Neural cell (in vitro differentiated cells): Measurements from ENCODE around the gene C12orf42. TPM values are rescaled to one million over a fixed set of nuclear protein-coding genes. Genes with fewer than 3 reads are reported as not detected.

Source experiments
- H2AFZ ChIP-seq: fragments of 200-600, 300-800 bp; sonication (generic), shearing (Covaris generic); 2 replicates; pipeline ENCODE4 v1.6.0; 2014; ENCODE audit warnings: low read depth, mild to moderate bottlenecking, antibody characterized with exemption, low read length, moderate library complexity
- H3F3A ChIP-seq: fragments of 200-600 bp; shearing (Covaris generic); 2 replicates; pipeline ENCODE4 v1.6.1; 2016; ENCODE audit warnings: mild to moderate bottlenecking, moderate library complexity, mixed read lengths, antibody characterized with exemption, low read length; ENCODE audit not compliant: insufficient read depth, poor library complexity, severe bottlenecking
- H3K27ac ChIP-seq: fragments of 200-600, 300-800 bp; sonication (generic), shearing (Covaris generic); 2 replicates; pipeline ENCODE4 v1.5.1; 2014; ENCODE audit warnings: mild to moderate bottlenecking, low read length, moderate library complexity
- H3K27me3 ChIP-seq: fragments of 300-800, 200-600 bp; sonication (generic), shearing (Covaris generic); 2 replicates; pipeline ENCODE4 v1.6.0; 2014; ENCODE audit warnings: mild to moderate bottlenecking, low read depth, low read length, moderate library complexity; ENCODE audit not compliant: insufficient read depth
- H3K36me3 ChIP-seq: fragments of 300-800, 200-600 bp; sonication (generic), shearing (Covaris generic); 2 replicates; pipeline ENCODE4 v1.5.1; 2014; ENCODE audit warnings: mild to moderate bottlenecking, antibody characterized with exemption, low read length, moderate library complexity; ENCODE audit not compliant: insufficient read depth
- H3K4me2 ChIP-seq: fragments of 300-800, 200-600 bp; sonication (generic), shearing (Covaris generic); 2 replicates; pipeline ENCODE4 v1.6.0; 2014; ENCODE audit warnings: mild to moderate bottlenecking, low read length
- H3K4me3 ChIP-seq: fragments of 300-800, 200-600 bp; sonication (generic), shearing (Covaris generic); 2 replicates; pipeline ENCODE4 v1.5.1; 2014; ENCODE audit warnings: mild to moderate bottlenecking, low read length, moderate library complexity
- H3K79me2 ChIP-seq: fragments of 200-600 bp; shearing (Covaris generic); replicated peaks from 2 replicates; pipeline ENCODE4 v1.6.0; 2014; ENCODE audit warnings: mild to moderate bottlenecking, low read length, moderate library complexity; ENCODE audit not compliant: insufficient read depth
- H3K9ac ChIP-seq: fragments of 300-800, 200-600 bp; sonication (generic), shearing (Covaris generic); 2 replicates; pipeline ENCODE4 v1.6.1; 2016; ENCODE audit warnings: mild to moderate bottlenecking, low read length, mixed read lengths
- H3K9me2 ChIP-seq: fragments of 200-600 bp; shearing (Covaris generic); 2 replicates; pipeline ENCODE4 v1.6.1; 2016; ENCODE audit warnings: mild to moderate bottlenecking, low read length, mixed read lengths; ENCODE audit not compliant: insufficient read depth
- H3K9me3 ChIP-seq: fragments of 200-600, 300-800 bp; sonication (generic), shearing (Covaris generic); 2 replicates; pipeline ENCODE4 v1.6.1; 2016; ENCODE audit warnings: mild to moderate bottlenecking, mixed run types, low read length, moderate library complexity, mixed read lengths
- H4K20me1 ChIP-seq: fragments of 200-600 bp; shearing (Covaris generic); 2 replicates; pipeline ENCODE4 v1.6.1; 2016; ENCODE audit warnings: mild to moderate bottlenecking, mixed run types; ENCODE audit not compliant: insufficient read depth
- EP300 ChIP-seq: fragments of 450-650 bp; conservative IDR thresholded peaks from 2 replicates; pipeline ENCODE4 v1.6.1; 2014; ENCODE audit warnings: antibody characterized with exemption, mild to moderate bottlenecking, moderate library complexity; ENCODE audit not compliant: poor library complexity, severe bottlenecking
- EZH2 ChIP-seq: fragments of 200-600, 300-800 bp; shearing (Covaris generic), sonication (generic); IDR thresholded peaks from 2 replicates; pipeline ENCODE4 v1.6.1; 2014; ENCODE audit warnings: antibody characterized with exemption, low read length, borderline replicate concordance, mild to moderate bottlenecking; ENCODE audit not compliant: insufficient read depth, poor library complexity, severe bottlenecking
- MXI1 ChIP-seq: fragments of 450-650 bp; conservative IDR thresholded peaks from 2 replicates; pipeline ENCODE4 v1.6.1; 2014; ENCODE audit warnings: antibody characterized with exemption, mild to moderate bottlenecking; ENCODE audit not compliant: poor library complexity, severe bottlenecking
- POLR2AphosphoS5 ChIP-seq: IDR thresholded peaks from 2 replicates; pipeline ENCODE4 v1.6.1; 2012
- RAD21 ChIP-seq: fragments of 450-650 bp; conservative IDR thresholded peaks from 2 replicates; pipeline ENCODE4 v1.6.1; 2014; ENCODE audit warnings: antibody characterized with exemption, mild to moderate bottlenecking, moderate library complexity
- SMC3 ChIP-seq: fragments of 450-650 bp; conservative IDR thresholded peaks from 2 replicates; pipeline ENCODE4 v1.6.1; 2014; ENCODE audit warnings: antibody characterized with exemption, mild to moderate bottlenecking, moderate library complexity; ENCODE audit not compliant: poor library complexity
- TAF1 ChIP-seq: IDR thresholded peaks from 2 replicates; pipeline ENCODE4 v1.6.1; 2012; ENCODE audit warnings: low read depth
- polyA plus RNA-seq: library from polyadenylated mRNA; depleted of rRNA; stranded (reverse); fragments of >200 nt; gene quantifications from 2 replicates; pipeline ENCODE4 v1.2.3, GENCODE V29; 2014
- TF ChIP-seq, protein P1 (sequence below): IDR thresholded peaks from 2 replicates; pipeline ENCODE4 v1.6.1; 2012; ENCODE audit warnings: borderline replicate concordance
- TF ChIP-seq, protein P2 (sequence below): fragments of 450-650 bp; IDR thresholded peaks from 2 replicates; pipeline ENCODE4 v1.5.1; 2014; ENCODE audit warnings: antibody characterized with exemption, mild to moderate bottlenecking, moderate library complexity; ENCODE audit not compliant: poor library complexity, severe bottlenecking

Gene C12orf42
- polyA plus RNA-seq, 1 donor from 2014 or later, result 0.54 TPM

DNA sequence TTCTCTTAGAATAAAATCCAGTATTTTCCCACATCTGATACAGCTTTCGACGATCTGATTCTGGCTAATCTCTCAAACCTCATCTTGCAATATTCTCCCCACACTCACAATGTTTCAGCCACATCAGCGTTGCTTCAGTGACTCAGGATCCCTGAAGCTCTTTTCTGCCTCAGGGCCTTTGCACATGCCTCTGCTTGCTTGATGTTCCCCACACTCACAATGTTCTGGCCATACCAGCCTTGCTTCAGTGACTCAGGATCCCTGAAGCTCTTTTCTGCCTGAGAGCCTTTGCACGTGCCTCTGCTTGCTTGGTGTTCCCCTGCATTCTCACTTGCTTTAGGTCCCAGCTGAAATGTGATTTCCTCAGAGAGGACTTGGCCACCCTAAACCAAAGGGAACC is 2.6 kb downstream of the C12orf42 start:
- Histone ChIP-seq H3K79me2 (no peaks in the 10 kb centered on the region), H3K27me3 (no peaks in the 10 kb centered on the region), H2AFZ (no peak overlapping the region), H3K27ac (no peak overlapping the region), H3K9ac (no peak overlapping the region), H4K20me1 (no peaks in the 10 kb centered on the region), H3K4me2 (no peak overlapping the region), H3K9me3 (no peaks in the 10 kb centered on the region), H3K36me3 (no peaks in the 10 kb centered on the region), H3K9me2 (no peaks in the 10 kb centered on the region), H3K4me3 (no peak overlapping the region), H3F3A (no peaks in the 10 kb centered on the region)
- TF ChIP-seq SMC3 (no peak), EP300 (no peak), EZH2 (no peak), RAD21 (no peak), TAF1 (no peak), MXI1 (no peak), POLR2AphosphoS5 (no peak)
- TF ChIP-seq, protein P1, sequence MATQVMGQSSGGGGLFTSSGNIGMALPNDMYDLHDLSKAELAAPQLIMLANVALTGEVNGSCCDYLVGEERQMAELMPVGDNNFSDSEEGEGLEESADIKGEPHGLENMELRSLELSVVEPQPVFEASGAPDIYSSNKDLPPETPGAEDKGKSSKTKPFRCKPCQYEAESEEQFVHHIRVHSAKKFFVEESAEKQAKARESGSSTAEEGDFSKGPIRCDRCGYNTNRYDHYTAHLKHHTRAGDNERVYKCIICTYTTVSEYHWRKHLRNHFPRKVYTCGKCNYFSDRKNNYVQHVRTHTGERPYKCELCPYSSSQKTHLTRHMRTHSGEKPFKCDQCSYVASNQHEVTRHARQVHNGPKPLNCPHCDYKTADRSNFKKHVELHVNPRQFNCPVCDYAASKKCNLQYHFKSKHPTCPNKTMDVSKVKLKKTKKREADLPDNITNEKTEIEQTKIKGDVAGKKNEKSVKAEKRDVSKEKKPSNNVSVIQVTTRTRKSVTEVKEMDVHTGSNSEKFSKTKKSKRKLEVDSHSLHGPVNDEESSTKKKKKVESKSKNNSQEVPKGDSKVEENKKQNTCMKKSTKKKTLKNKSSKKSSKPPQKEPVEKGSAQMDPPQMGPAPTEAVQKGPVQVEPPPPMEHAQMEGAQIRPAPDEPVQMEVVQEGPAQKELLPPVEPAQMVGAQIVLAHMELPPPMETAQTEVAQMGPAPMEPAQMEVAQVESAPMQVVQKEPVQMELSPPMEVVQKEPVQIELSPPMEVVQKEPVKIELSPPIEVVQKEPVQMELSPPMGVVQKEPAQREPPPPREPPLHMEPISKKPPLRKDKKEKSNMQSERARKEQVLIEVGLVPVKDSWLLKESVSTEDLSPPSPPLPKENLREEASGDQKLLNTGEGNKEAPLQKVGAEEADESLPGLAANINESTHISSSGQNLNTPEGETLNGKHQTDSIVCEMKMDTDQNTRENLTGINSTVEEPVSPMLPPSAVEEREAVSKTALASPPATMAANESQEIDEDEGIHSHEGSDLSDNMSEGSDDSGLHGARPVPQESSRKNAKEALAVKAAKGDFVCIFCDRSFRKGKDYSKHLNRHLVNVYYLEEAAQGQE, result no peak
- TF ChIP-seq, protein P2, sequence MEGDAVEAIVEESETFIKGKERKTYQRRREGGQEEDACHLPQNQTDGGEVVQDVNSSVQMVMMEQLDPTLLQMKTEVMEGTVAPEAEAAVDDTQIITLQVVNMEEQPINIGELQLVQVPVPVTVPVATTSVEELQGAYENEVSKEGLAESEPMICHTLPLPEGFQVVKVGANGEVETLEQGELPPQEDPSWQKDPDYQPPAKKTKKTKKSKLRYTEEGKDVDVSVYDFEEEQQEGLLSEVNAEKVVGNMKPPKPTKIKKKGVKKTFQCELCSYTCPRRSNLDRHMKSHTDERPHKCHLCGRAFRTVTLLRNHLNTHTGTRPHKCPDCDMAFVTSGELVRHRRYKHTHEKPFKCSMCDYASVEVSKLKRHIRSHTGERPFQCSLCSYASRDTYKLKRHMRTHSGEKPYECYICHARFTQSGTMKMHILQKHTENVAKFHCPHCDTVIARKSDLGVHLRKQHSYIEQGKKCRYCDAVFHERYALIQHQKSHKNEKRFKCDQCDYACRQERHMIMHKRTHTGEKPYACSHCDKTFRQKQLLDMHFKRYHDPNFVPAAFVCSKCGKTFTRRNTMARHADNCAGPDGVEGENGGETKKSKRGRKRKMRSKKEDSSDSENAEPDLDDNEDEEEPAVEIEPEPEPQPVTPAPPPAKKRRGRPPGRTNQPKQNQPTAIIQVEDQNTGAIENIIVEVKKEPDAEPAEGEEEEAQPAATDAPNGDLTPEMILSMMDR, result no peak

DNA sequence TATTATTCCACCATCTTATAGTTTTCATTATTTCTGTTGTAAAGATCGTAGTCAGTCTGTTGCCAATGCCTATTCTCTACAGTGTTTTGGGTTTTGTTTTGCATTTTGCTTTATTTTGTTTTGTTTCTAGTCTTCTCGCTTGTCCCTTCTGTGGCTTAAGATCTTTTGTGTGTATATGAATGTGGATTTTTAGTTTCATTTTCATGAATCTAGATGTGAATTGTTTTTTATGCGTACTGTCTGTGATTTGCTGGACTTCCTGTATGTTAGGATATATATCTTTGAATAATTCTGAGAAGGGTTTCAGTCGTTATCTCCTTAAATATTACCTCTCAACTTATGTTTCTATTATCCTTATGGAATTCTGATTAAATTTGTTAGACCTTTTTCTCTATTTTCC is 13.4 kb downstream of the C12orf42 start:
- Histone ChIP-seq H3K9me2 (no peaks in the 10 kb centered on the region), H2AFZ (no peak overlapping the region), H3K9me3 (peaks cover 5% of the 10 kb centered on the region), H3F3A (no peaks in the 10 kb centered on the region), H3K36me3 (no peaks in the 10 kb centered on the region), H3K4me2 (no peak overlapping the region), H3K79me2 (no peaks in the 10 kb centered on the region), H3K27ac (no peak overlapping the region), H4K20me1 (no peaks in the 10 kb centered on the region), H3K9ac (no peak overlapping the region), H3K4me3 (no peak overlapping the region), H3K27me3 (no peaks in the 10 kb centered on the region)
- TF ChIP-seq EZH2 (no peak), SMC3 (no peak)

DNA sequence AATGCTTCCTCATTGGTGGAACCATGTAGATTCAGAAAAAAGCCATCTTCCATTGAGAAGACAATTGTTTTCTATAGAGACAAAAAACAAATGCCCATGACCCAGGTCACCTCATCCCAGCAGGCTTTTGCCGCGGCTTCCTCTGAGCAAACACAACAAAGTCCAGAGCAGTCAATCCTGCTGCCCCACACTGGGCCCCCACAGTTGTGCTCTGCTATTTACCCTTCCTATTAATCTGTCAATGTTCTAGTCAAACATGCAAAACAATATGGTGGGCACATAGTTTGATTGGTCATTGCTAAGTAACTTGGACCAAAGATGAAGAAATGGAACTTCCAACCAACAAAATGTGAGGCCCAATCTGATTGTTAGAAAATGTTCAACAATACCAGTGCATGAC is 20.7 kb downstream of the C12orf42 start:
- Histone ChIP-seq H3K4me3 (no peak overlapping the region), H3K4me2 (no peak overlapping the region), H3K9ac (no peak overlapping the region), H3K9me2 (no peaks in the 10 kb centered on the region), H3K27me3 (no peaks in the 10 kb centered on the region), H3K9me3 (peaks cover 5% of the 10 kb centered on the region), H3K79me2 (no peaks in the 10 kb centered on the region), H3K36me3 (no peaks in the 10 kb centered on the region), H4K20me1 (no peaks in the 10 kb centered on the region), H3F3A (no peaks in the 10 kb centered on the region), H3K27ac (no peak overlapping the region), H2AFZ (no peak overlapping the region)
- TF ChIP-seq RAD21 (no peak), MXI1 (no peak), EZH2 (no peak), POLR2AphosphoS5 (no peak), TAF1 (no peak), SMC3 (no peak), EP300 (no peak)
- TF ChIP-seq, protein P1, result no peak
- TF ChIP-seq, protein P2, result no peak
